HEK293 (cell line): ENCODE measurements around the gene RBBP7.

Experiments
- BCL11B ChIP-seq: fragments of 450-650 bp; formaldehyde crosslinking; IDR thresholded peaks from 2 replicates; pipeline ENCODE4 v1.5.1; 2016; ENCODE audit warnings: low read depth, missing biosample characterization, missing genetic modification characterization
- FEZF1 ChIP-seq: fragments of 450-650 bp; formaldehyde crosslinking; IDR thresholded peaks from 2 replicates; pipeline ENCODE4 v1.5.1; 2016; ENCODE audit warnings: missing biosample characterization, missing genetic modification characterization
- GFI1B ChIP-seq: fragments of 450-650 bp; formaldehyde crosslinking; IDR thresholded peaks from 2 replicates; pipeline ENCODE4 v1.5.1; 2016; ENCODE audit warnings: missing biosample characterization, missing genetic modification characterization
- HOXA7 ChIP-seq: sonication (generic); formaldehyde crosslinking; IDR thresholded peaks from 2 replicates; pipeline ENCODE4 v1.8.1; 2022; ENCODE audit warnings: missing genetic modification reagents, borderline replicate concordance
- IKZF3 ChIP-seq: fragments of 450-650 bp; IDR thresholded peaks from 2 replicates; pipeline ENCODE4 v1.5.0; 2018; ENCODE audit warnings: missing biosample characterization, mild to moderate bottlenecking, missing genetic modification characterization, moderate library complexity
- PATZ1 ChIP-seq: fragments of 450-650 bp; formaldehyde crosslinking; IDR thresholded peaks from 2 replicates; pipeline ENCODE4 v1.5.1; 2016; ENCODE audit warnings: missing biosample characterization, missing genetic modification characterization
- RBAK ChIP-seq: fragments of 450-650 bp; formaldehyde crosslinking; IDR thresholded peaks from 2 replicates; pipeline ENCODE4 v1.5.1; 2016; ENCODE audit warnings: missing biosample characterization, missing genetic modification characterization
- SCRT2 ChIP-seq: fragments of 450-650 bp; formaldehyde crosslinking; IDR thresholded peaks from 2 replicates; pipeline ENCODE4 v1.5.1; 2016; ENCODE audit warnings: missing biosample characterization, missing genetic modification characterization
- SETDB1 ChIP-seq: IDR thresholded peaks from one replicate; pipeline ENCODE4 v1.6.1; 2017; ENCODE audit warnings: mild to moderate bottlenecking, low read length, moderate library complexity, mixed read lengths; ENCODE audit not compliant: insufficient read length
- ZBTB11 ChIP-seq: fragments of 450-650 bp; formaldehyde crosslinking; conservative IDR thresholded peaks from 2 replicates; pipeline ENCODE4 v1.5.1; 2016; ENCODE audit warnings: low read depth, missing biosample characterization, missing genetic modification characterization
- ZBTB17 ChIP-seq: fragments of 450-650 bp; formaldehyde crosslinking; IDR thresholded peaks from 2 replicates; pipeline ENCODE4 v1.5.1; 2016; ENCODE audit warnings: missing biosample characterization, missing genetic modification characterization
- ZEB2 ChIP-seq: fragments of 450-650 bp; formaldehyde crosslinking; IDR thresholded peaks from 2 replicates; pipeline ENCODE4 v1.5.1; 2016; ENCODE audit warnings: missing biosample characterization, missing genetic modification characterization
- ZIC2 ChIP-seq: fragments of 450-650 bp; formaldehyde crosslinking; IDR thresholded peaks from 2 replicates; pipeline ENCODE4 v1.5.1; 2016; ENCODE audit warnings: missing biosample characterization, missing genetic modification characterization
- ZNF184 ChIP-seq: fragments of 450-650 bp; IDR thresholded peaks from 2 replicates; pipeline ENCODE4 v1.5.1; 2018; ENCODE audit warnings: missing biosample characterization, mild to moderate bottlenecking, missing genetic modification characterization
- ZNF211 ChIP-seq: fragments of 450-650 bp; formaldehyde crosslinking; IDR thresholded peaks from 2 replicates; pipeline ENCODE4 v1.5.1; 2016; ENCODE audit warnings: low read depth, missing biosample characterization, missing genetic modification characterization
- ZNF239 ChIP-seq: fragments of 450-650 bp; formaldehyde crosslinking; IDR thresholded peaks from 2 replicates; pipeline ENCODE4 v1.5.1; 2016; ENCODE audit warnings: missing biosample characterization, missing genetic modification characterization
- ZNF280C ChIP-seq: fragments of 450-650 bp; formaldehyde crosslinking; IDR thresholded peaks from 2 replicates; pipeline ENCODE4 v1.5.1; 2016; ENCODE audit warnings: missing biosample characterization, missing genetic modification characterization
- ZNF280D ChIP-seq: fragments of 450-650 bp; formaldehyde crosslinking; IDR thresholded peaks from 2 replicates; pipeline ENCODE4 v1.5.1; 2016; ENCODE audit warnings: missing biosample characterization, missing genetic modification characterization
- ZNF37A ChIP-seq: fragments of 450-650 bp; IDR thresholded peaks from 2 replicates; pipeline ENCODE4 v1.5.1; 2018; ENCODE audit warnings: missing biosample characterization, missing genetic modification characterization
- ZNF501 ChIP-seq: fragments of 450-650 bp; formaldehyde crosslinking; IDR thresholded peaks from 2 replicates; pipeline ENCODE4 v1.5.1; 2016; ENCODE audit warnings: missing biosample characterization, missing genetic modification characterization
- ZNF513 ChIP-seq: fragments of 450-650 bp; IDR thresholded peaks from 2 replicates; pipeline ENCODE4 v1.5.1; 2018; ENCODE audit warnings: missing biosample characterization, missing genetic modification characterization
- ZNF521 ChIP-seq: fragments of 450-650 bp; formaldehyde crosslinking; IDR thresholded peaks from 2 replicates; pipeline ENCODE4 v1.5.1; 2017; ENCODE audit warnings: missing biosample characterization, mild to moderate bottlenecking, missing genetic modification characterization
- ZNF561 ChIP-seq: fragments of 450-650 bp; IDR thresholded peaks from 2 replicates; pipeline ENCODE4 v1.5.1; 2018; ENCODE audit warnings: missing biosample characterization, missing genetic modification characterization, borderline replicate concordance
- ZNF623 ChIP-seq: fragments of 450-650 bp; formaldehyde crosslinking; IDR thresholded peaks from 2 replicates; pipeline ENCODE4 v1.5.1; 2016; ENCODE audit warnings: missing biosample characterization, missing genetic modification characterization
- ZNF837 ChIP-seq: fragments of 450-650 bp; formaldehyde crosslinking; IDR thresholded peaks from 2 replicates; pipeline ENCODE4 v1.5.1; 2016; ENCODE audit warnings: missing biosample characterization, missing genetic modification characterization
- ZSCAN18 ChIP-seq: fragments of 450-650 bp; formaldehyde crosslinking; IDR thresholded peaks from 2 replicates; pipeline ENCODE4 v1.5.1; 2016; ENCODE audit warnings: missing biosample characterization, missing genetic modification characterization

The RBBP7 gene

GRCh38 chrX:16892504-16893362, 22.6 kb upstream of the RBBP7 start (continued):
- TF ChIP-seq ZNF37A (tag by site-specific recombination) (no peak), ZNF513 (tag by site-specific recombination) (no peak), GFI1B (tag by site-specific recombination) (no peak), ZNF211 (tag by site-specific recombination) (no peak), RBAK (no peak), ZSCAN18 (tag by site-specific recombination) (no peak), ZNF239 (tag by site-specific recombination) (no peak), ZNF184 (tag by site-specific recombination) (no peak), ZNF561 (tag by site-specific recombination) (no peak), ZIC2 (tag by site-specific recombination) (no peak), BCL11B (tag by site-specific recombination) (no peak), ZEB2 (tag by site-specific recombination) (no peak), FEZF1 (tag by site-specific recombination) (no peak), ZNF623 (tag by site-specific recombination) (no peak), PATZ1 (tag by site-specific recombination) (0 out of 2 replicates have a peak, but pooled peaks have one; percentile 14), ZNF280D (no peak), ZBTB17 (tag by site-specific recombination) (peak; percentile 93), ZNF280C (tag by site-specific recombination) (no peak), HOXA7 (no peak), ZBTB11 (tag by site-specific recombination) (no peak), ZNF521 (tag by site-specific recombination) (no peak), SCRT2 (tag by site-specific recombination) (no peak), SETDB1 (no peak), ZNF501 (tag by site-specific recombination) (no peak), ZNF837 (tag by site-specific recombination) (no peak), IKZF3 (tag by site-specific recombination) (peak; percentile 60; the same call in 1 of the 2 replicates)
